ENCODE results near the gene GCN1.

The GCN1 gene

GRCh38 chr12:120132863-120133385 lies 61.6 kb downstream of the GCN1 start:
- no peak for DNase-seq (ENCODE audit: extremely low read depth, low read depth)
- TF ChIP-seq CTCF (IDR thresholded peaks at IDR 0.05; ENCODE audit: low read depth, low read length, missing control alignments): no peak

GRCh38 chr12:120132054-120132836 lies 62.3 kb downstream of the GCN1 start:
- TF ChIP-seq CTCF (IDR thresholded peaks at IDR 0.05; ENCODE audit: low read depth, low read length, missing control alignments): no peak
- no peak overlapping the region for H3K4me3 ChIP-seq (replicated peaks; ENCODE audit: low read depth, low read length)
- DNase-seq (ENCODE audit: extremely low read depth, low read depth): no peak

More at GRCh38 chr12:120132863-120133385, 61.6 kb downstream of the GCN1 start:
- H3K4me3 ChIP-seq (replicated peaks; ENCODE audit: low read depth, low read length): no peak overlapping the region

- DNase-seq (ENCODE audit: extremely low read depth, low read depth): no peak
- H3K4me3 ChIP-seq (replicated peaks; ENCODE audit: low read depth, low read length): no peak overlapping the region
- no peak for TF ChIP-seq CTCF (IDR thresholded peaks at IDR 0.05; ENCODE audit: low read depth, low read length, missing control alignments)
These were observed 63.4 kb downstream of the GCN1 start for GRCh38 chr12:120131116-120131515.

GRCh38 chr12:120130011-120130410 lies 64.5 kb downstream of the GCN1 start:
- DNase-seq (ENCODE audit: extremely low read depth, low read depth): no peak
- H3K4me3 ChIP-seq (replicated peaks; ENCODE audit: low read depth, low read length): no peak overlapping the region
- TF ChIP-seq CTCF (IDR thresholded peaks at IDR 0.05; ENCODE audit: low read depth, low read length, missing control alignments): no peak

GRCh38 chr12:120126635-120127005 lies 67.9 kb downstream of the GCN1 start:
- H3K4me3 ChIP-seq (replicated peaks; ENCODE audit: low read depth, low read length): no peak overlapping the region
- TF ChIP-seq CTCF (IDR thresholded peaks at IDR 0.05; ENCODE audit: low read depth, low read length, missing control alignments): no peak
- DNase-seq (ENCODE audit: extremely low read depth, low read depth): no peak

- no peak overlapping the region for H3K4me3 ChIP-seq (replicated peaks; ENCODE audit: low read depth, low read length)
- no peak for DNase-seq (ENCODE audit: extremely low read depth, low read depth)
- no peak for TF ChIP-seq CTCF (IDR thresholded peaks at IDR 0.05; ENCODE audit: low read depth, low read length, missing control alignments)
These were observed 68.5 kb downstream of the GCN1 start for GRCh38 chr12:120125792-120126634.

All from HFF-Myc (cell line).